D341Med (cell line): ENCODE measurements around the gene SRPX.
A peak's percentile ranks its signal among the peaks of the same experiment; 100 is the strongest.

ENCODE experiments used
- DNase-seq: peaks from one replicate; pipeline ENCODE4 v3.0.0; 2012; ENCODE audit warnings: low spot score

Gene SRPX

GRCh38 chrX:38220415-38221390 lies at the start of gene SRPX:
Gene SRPX, minus strand, starts transcription at chrX:38220871. Its CDS starts 79 bp downstream, at chrX:38220792.
- peak; percentile 41 for DNase-seq

GRCh38 chrX:38268011-38268410 lies 47.3 kb upstream of the SRPX start:
- DNase-seq: no peak

DNA sequence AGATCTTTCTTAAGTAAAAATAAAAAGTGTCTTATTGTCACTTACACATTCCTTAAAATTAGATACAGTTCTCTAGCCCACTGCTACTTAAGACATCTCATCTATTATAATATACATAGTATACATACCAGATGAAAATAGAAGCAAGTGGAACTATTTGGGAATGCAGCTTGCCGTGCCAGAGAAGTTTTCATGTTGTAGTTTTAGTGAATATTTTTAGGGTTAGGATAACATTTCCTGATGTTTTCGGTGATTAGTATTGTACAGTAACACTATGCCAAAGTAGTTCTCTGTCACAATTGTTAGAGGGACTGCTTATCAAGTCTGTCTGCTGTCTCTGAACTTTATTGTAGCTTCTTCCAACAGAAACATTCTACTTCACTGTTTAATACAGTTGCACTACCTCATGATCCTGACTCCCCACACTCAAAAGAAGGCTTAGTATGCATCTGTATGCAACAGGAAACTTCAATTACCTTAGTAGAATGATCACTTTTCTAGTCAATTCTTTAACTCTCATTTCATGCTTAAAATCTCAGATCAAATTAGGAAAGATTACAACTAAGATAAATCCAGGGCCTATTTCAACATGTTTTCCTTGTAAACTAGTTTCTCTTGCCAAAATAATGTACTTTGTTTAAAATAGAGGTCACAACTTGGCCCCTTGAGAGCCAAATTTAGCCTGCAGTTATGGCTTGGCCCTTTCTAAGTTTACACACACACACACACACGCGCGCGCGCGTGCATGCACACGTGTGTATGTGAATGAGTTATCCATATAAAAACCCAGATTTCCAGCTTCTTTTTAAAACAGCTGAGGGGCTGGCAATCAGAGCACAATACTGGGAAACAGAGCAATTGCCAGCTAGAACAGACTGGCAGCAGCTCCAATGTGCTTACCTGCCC lies 42.3 kb upstream of the SRPX start:
- no peak for DNase-seq

- peak; percentile 48 for DNase-seq
Measured at GRCh38 chrX:38260231-38260630, 39.6 kb upstream of the SRPX start.

DNA sequence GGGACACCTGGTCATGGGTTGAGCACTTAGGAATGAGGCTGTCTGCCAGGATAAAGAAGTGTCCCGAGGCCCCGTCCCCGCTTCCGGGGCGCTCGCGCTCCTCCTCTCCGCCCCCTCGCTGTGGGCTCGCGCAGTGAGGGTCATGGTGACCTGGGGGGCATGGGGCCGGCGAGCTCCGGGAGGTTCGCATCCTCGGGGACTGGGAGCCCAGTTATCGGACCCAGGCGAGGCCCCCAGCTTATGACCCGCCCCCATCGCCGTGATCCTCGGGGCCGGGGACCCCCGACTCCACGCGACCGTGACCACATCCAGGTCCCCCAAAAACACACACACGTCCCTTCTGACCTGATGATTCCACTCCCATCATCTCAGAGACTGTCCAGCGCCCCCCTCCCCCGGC lies 35.3 kb upstream of the SRPX start:
- no peak for DNase-seq

DNA sequence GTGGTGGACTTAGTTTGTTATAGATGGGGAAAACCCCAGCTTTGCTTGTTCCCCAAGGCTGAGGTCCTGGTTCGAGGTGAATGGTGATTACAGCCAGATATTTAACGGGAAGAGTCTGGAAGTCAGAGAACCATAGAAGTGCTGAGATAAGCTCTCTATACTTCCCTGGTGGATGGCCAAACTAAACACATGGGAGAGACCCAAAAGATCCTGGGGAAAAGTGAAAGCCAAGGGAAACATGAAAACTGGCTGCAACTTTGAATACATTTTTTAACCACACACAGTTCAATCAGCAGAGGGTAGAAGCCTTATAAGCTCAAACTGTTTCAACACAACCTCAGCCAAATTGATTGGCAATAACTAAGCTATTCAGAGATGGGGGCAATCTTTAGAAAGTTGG lies 29.3 kb upstream of the SRPX start:
- DNase-seq: no peak

DNA sequence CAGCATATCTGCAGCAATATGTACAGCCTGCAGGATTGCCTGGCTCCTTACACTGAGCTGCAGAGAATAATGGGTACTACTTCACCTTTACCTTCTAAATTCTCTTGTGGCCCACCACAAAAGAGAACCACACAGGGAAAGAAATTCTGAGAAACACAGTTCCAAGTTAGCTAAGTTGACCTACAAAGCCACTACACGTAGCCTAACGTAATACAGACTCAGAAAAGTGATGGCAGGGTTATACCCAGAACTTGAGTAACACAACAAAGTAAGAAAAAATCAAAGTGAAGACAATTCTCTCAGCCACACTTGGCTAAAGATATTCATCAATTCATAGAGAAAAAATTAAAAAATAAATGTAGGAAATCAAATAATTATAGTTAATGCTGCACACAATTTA lies 26.4 kb upstream of the SRPX start:
- DNase-seq: no peak

DNA sequence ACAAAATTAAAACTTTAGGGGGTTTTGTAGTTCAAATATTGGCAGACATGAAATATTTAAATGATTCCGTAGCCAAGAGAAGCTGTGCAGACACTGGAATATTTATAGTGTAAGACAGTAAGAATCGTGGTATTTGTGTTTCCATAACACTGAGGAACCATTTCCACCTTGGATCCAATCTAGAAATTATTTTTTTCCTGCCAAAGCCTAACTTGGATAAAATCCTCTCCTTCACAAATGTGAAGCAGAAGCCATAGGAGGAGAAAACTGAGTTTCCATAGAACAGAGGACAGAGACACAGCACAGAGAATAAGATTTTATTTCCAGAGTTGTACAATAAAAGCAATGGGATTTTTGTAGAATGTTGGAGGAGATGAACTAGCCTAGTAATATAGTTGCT lies 19.9 kb upstream of the SRPX start:
- no peak for DNase-seq

GRCh38 chrX:38236901-38237615 lies 16.4 kb upstream of the SRPX start:
- no peak for DNase-seq

- DNase-seq: no peak
Measured at GRCh38 chrX:38233891-38234667, 13.4 kb upstream of the SRPX start.

GRCh38 chrX:38232079-38232686 lies 11.5 kb upstream of the SRPX start:
- DNase-seq: no peak

DNA sequence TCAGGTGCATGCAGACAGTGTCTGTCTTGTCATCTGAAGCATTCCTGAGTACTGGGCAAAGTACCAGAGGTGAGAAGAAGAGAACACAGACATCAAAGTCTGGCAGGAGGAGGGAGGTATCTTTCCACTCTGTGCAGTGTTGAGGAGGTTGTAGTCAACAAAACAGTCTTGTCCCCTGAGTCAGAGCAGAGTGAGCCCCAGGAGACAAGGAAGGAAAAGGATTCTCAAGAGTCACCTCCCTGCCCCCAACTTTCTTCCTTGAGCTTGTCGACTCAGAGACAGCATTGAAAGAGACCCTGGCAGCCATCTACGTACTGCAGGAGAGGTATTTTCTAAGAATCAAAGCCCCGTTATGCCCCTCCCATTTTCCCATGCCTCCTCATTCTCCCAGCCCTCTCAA lies 4.4 kb upstream of the SRPX start:
- DNase-seq: no peak

DNA sequence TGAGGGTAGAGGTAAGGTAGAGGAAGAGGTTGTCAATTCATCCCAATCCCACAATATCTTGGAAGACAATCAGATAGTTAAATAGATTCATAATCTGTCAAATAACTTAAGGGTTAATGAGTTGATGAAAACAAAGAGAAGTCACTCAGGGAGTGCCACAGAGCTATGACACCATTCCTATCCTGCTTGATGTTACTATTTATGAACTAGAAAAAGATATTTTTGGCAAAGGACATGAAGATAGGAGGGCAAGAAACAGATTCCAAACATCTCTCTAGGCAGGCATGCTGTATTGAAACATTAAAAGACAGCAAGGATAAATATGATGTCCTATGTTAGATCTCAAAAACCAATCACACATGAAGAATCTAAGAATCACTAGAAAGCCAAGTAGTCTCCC lies 3.5 kb upstream of the SRPX start:
- DNase-seq: no peak

GRCh38 chrX:38221391-38221929 lies 789 bp upstream of the SRPX start:
- no peak for DNase-seq

- peak; percentile 39 for DNase-seq
Measured at GRCh38 chrX:38220024-38220414, 652 bp downstream of the SRPX start.

DNA sequence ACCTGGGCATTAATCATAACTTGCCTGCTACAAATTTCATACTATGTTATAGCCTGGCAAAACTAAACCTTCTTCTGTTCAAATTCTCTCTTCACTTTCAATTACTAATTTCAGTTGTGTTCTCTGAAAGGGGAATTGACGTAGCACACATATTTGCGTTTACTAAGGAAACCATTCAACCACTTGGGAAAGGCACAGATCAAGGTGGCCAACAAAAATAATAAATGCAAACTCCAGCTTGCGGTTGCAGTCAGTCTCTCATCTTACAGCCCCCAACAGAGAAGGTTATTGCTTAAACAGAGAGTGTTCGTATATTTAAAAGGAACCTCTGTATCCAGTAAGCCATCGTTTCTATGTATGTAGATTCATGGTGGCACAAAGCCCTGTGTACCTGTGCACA lies 4.0 kb downstream of the SRPX start:
- DNase-seq: no peak

DNA sequence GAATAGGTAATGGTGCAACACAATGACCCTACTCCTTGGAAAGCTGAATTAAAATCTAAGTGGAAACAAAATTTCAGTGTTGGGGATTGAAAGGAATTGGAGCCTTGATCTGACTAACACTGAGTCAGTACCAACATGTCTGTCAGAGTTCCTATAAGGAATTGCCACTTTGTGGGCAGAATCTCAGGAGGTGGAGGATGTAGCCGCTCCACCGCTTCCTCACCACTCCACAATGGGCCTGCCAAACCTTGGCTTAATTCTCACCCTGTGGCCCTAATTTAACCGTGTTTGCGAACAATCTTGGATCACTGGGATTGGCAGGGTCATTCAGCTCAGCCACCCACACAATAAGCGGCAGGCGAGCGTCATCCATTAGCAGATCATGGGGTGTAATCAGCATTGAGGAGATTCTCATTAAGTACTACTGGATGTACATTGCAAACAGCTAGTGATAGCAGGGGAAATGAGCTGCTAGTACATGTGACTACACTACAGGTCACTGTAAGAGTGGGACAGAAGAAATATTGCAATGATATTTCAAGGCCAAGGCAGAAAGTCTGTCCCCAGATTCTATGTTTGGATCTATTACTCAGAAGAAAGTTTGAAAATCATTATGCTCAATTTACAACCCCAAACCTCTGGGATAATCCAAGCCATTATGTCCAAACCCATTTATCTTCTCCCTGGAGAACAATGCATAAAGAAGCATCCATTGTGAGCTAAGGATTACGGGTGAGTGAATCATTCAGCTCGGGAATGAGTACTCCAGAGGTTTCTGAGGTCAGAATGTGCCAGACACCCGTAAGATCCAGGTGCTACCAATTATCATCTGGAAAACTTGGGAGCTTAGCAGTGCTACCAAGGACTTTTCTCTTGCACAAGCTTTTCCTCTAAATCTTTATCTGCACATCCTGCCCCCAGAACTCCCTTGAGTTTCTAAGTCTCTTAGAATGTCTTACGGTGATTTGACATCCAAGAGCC lies 5.8 kb downstream of the SRPX start:
- no peak for DNase-seq

- DNase-seq: no peak
Measured at GRCh38 chrX:38214044-38214443, 6.6 kb downstream of the SRPX start.

DNA sequence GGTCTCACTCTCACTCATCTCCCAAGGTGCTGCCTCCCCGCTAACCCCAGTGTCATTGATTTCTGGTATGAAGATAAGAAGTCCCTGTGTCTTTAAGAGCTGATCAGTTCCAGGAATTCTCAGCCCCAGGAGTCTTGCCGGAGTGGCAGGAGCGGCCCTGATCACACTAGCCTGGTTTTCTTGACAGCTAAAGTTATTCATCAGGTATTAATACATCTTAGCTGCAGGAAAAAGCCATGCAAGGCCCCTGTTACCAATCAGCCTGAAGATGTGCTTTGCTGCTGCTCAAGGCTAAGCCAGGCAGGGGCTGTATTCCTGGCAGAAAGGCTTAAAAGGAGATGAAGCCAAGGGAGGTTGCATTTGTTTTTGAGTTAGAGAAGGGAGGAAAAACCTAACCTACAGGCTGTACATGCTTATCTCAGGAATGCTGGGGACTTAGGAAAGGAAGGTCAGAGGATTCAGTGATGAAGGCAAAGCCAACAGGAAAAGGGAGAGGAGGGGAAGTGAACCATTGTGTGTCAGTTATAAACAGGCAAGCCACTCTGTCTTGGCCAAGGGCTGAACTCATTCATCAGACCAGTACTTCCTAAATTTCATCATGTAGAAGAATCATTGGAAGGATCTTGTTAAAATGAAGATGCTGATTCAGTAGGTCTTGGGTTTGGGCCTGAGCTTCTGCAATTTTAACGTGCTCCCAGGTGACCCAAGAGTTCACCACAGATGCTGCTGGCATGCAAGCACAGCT lies 8.6 kb downstream of the SRPX start:
- no peak for DNase-seq
